ENCODE data around the gene RPS3. TPM values are rescaled to one million over a fixed set of nuclear protein-coding genes. Genes with fewer than 3 reads are reported as not detected.
A peak's percentile ranks its signal among the peaks of the same experiment; 100 is the strongest.
"Not testable (repeated sequence)": the region's sequence is repeated elsewhere in the genome, so short reads cannot be mapped to it uniquely, and the experiment has no call there.

Gene RPS3
- total and polyA plus RNA-seq, 2 donors (not counting 1 experiment from before 2014, with no cell fraction given) = 3,389 to 3,642 TPM

GRCh38 chr11:75365711-75366181, 33.6 kb upstream of the RPS3 start:
- POLR2A ChIA-PET = interaction anchor here (0.6 kb wide), 1 partner anchor 521 kb away, joined by 4 read pairs; no protein-coding TSS in a partner anchor
- no peaks in the 10 kb centered on the region for H3K36me3 ChIP-seq (replicated peaks in 1 of 2; ENCODE audit: control extremely low read depth in 1 of 2, control insufficient read depth in 1 of 2, extremely low read depth in 1 of 2, insufficient read depth in 2 of 2, low read length in 1 of 2)
- no peak overlapping the region for H3K27ac ChIP-seq (ENCODE audit: low read length in 2 of 2)
- H3K27me3 ChIP-seq (replicated peaks in 1 of 4; ENCODE audit: control extremely low read depth in 1 of 4, control insufficient read depth in 3 of 4, insufficient read depth in 4 of 4, low read length in 3 of 4) = peaks cover 0 to 3% (median 0%) of the 10 kb centered on the region in 4 experiments
- TF ChIP-seq EZH2 (IDR thresholded peaks at IDR 0.05; ENCODE audit: borderline replicate concordance, insufficient read depth, low read depth, low read length, poor library complexity, severe bottlenecking) (no peak), CTCF (IDR thresholded peaks at IDR 0.05) (no peak)
- no peaks in the 10 kb centered on the region for H4K20me1 ChIP-seq (ENCODE audit: control insufficient read depth, insufficient read depth, low read length, poor library complexity, severe bottlenecking)
- H3K9ac ChIP-seq (ENCODE audit: low read length) = no peak overlapping the region
- peaks cover 12 to 13% of the 10 kb centered on the region in 2 donors for H3K4me1 ChIP-seq (ENCODE audit: control insufficient read depth in 2 of 2, insufficient read depth in 2 of 2, low read length in 2 of 2)
- peaks cover 0 to 20% (median 5%) of the 10 kb centered on the region in 3 donors for H3K9me3 ChIP-seq (ENCODE audit: control extremely low read depth in 1 of 3, control insufficient read depth in 2 of 3, insufficient read depth in 1 of 3, low read length in 2 of 3)
- peaks cover 9% of the 10 kb centered on the region for H3K27me3 Mint-ChIP-seq
- no peak overlapping the region for H2AFZ ChIP-seq (ENCODE audit: insufficient read depth, low read depth, low read length, poor library complexity, severe bottlenecking)
- no peak overlapping the region for H3K4me3 ChIP-seq (ENCODE audit: control extremely low read depth in 1 of 5, extremely low read depth in 1 of 5, insufficient read depth in 1 of 5, low read depth in 2 of 5, low read length in 4 of 5)
- CTCF ChIA-PET = interaction anchor here (0.7 to 1.3 kb wide), 4 partner anchors 9 to 225 kb away, joined by 3 read pairs; no protein-coding TSS in a partner anchor
- peaks cover 16% of the 10 kb centered on the region for H3K4me1 Mint-ChIP-seq
- H3K79me2 ChIP-seq (ENCODE audit: control insufficient read depth, insufficient read depth, low read length) = no peaks in the 10 kb centered on the region
- no peak for ATAC-seq (ENCODE audit: low read depth)
- WGBS (ENCODE audit: insufficient coverage) = no CpG with 5 or more reads among the region's 2 CpGs
- H3K4me3 Mint-ChIP-seq = no peak overlapping the region
- H3K4me2 ChIP-seq (replicated peaks; ENCODE audit: low read depth, low read length, poor library complexity, severe bottlenecking) = peak overlapping the region; percentile 39
- intact Hi-C loops (cut with micrococcal nuclease) = no loop called here
- no peak for DNase-seq
- no peaks in the 10 kb centered on the region for H3K9me3 Mint-ChIP-seq (ENCODE audit: insufficient read depth)
- H3K27ac Mint-ChIP-seq = peak overlapping the region; percentile 21

- Histone ChIP-seq H3K9me3 (ENCODE audit: control extremely low read depth in 1 of 3, control insufficient read depth in 2 of 3, insufficient read depth in 1 of 3, low read length in 2 of 3) (peaks cover 0 to 20% (median 5%) of the 10 kb centered on the region in 3 donors), H3K4me1 (ENCODE audit: control insufficient read depth in 2 of 2, insufficient read depth in 2 of 2, low read length in 2 of 2) (peaks cover 8 to 13% of the 10 kb centered on the region in 2 donors)
- H3K36me3 ChIP-seq (replicated peaks in 1 of 2; ENCODE audit: control extremely low read depth in 1 of 2, control insufficient read depth in 1 of 2, extremely low read depth in 1 of 2, insufficient read depth in 2 of 2, low read length in 1 of 2); intact Hi-C loops (cut with micrococcal nuclease); H2AFZ ChIP-seq (ENCODE audit: insufficient read depth, low read depth, low read length, poor library complexity, severe bottlenecking); H3K27me3 Mint-ChIP-seq; H3K4me3 Mint-ChIP-seq; H3K4me2 ChIP-seq (replicated peaks; ENCODE audit: low read depth, low read length, poor library complexity, severe bottlenecking); H3K9me3 Mint-ChIP-seq (ENCODE audit: insufficient read depth); ATAC-seq (ENCODE audit: low read depth); H4K20me1 ChIP-seq (ENCODE audit: control insufficient read depth, insufficient read depth, low read length, poor library complexity, severe bottlenecking); H3K9ac ChIP-seq (ENCODE audit: low read length); H3K79me2 ChIP-seq (ENCODE audit: control insufficient read depth, insufficient read depth, low read length); H3K4me3 ChIP-seq (ENCODE audit: control extremely low read depth in 1 of 5, extremely low read depth in 1 of 5, insufficient read depth in 1 of 5, low read depth in 2 of 5, low read length in 4 of 5); DNase-seq; H3K27ac Mint-ChIP-seq; H3K27me3 ChIP-seq (replicated peaks in 1 of 4; ENCODE audit: control extremely low read depth in 1 of 4, control insufficient read depth in 3 of 4, insufficient read depth in 4 of 4, low read length in 3 of 4); H3K27ac ChIP-seq (ENCODE audit: low read length in 2 of 2): not testable (repeated sequence)
- WGBS (ENCODE audit: insufficient coverage) = 77% methylated on average over 3 of the region's 5 CpGs
- CTCF ChIA-PET = interaction anchor here (1.3 kb wide), 2 partner anchors 22 to 87 kb away, joined by 3 to 4 read pairs; no protein-coding TSS in a partner anchor
- POLR2A ChIA-PET = interaction anchor here (0.6 kb wide), 1 partner anchor 14 kb away, joined by 4 read pairs; no protein-coding TSS in a partner anchor
- H3K4me1 Mint-ChIP-seq = peaks cover 16% of the 10 kb centered on the region
Observed at GRCh38 chr11:75366826-75367225, 32.5 kb upstream of the RPS3 start.
